HG03558 (cell line): ENCODE data around the gene JPT1.

Source experiments
- ATAC-seq: cut with Tn5 transposase; IDR thresholded peaks from one replicate; pipeline ENCODE4 v1.9.1; 2021; ENCODE audit warnings: moderate number of reproducible peaks; ENCODE audit not compliant: unreplicated experiment; ENCODE audit errors: extremely low read depth

The JPT1 gene

GRCh38 chr17:75087558-75088453, 66.5 kb downstream of the JPT1 start, which contains the start of gene SLC16A5:
Gene SLC16A5 (plus strand): TSS chr17:75087954. CDS start chr17:75093637, 5,683 bp downstream.
- no peak for ATAC-seq

DNA sequence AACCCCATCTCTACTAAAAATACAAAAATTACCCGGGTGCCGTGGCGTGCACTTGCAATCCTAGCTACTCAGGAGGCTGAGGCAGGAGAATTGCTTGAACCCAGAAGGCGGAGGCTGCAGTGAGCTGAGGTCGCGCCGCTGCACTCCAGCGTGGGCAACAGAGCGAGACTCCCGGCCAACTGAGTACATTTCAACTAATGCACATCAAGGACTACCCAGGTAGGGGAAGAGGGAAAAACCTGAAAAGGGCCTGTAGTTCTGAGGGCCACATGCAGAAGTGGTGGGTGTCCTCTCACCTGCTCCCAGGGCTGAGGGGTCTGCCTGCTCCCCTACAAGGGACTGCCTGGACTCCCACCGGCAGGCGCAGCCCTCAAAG, 67.1 kb downstream of the JPT1 start:
- ATAC-seq, result no peak

- ATAC-seq, result no peak
These were observed 67.7 kb downstream of the JPT1 start for GRCh38 chr17:75086496-75087181.
